GM21447 (cell line): ENCODE data around the gene FRAS1.
"Not testable (repeated sequence)": the region's sequence is repeated elsewhere in the genome, so short reads cannot be mapped to it uniquely, and the experiment has no call there.

ENCODE experiments used
- ATAC-seq: cut with Tn5 transposase; IDR thresholded peaks from one replicate; pipeline ENCODE4 v1.9.1; 2021; ENCODE audit not compliant: unreplicated experiment

FRAS1 gene

GRCh38 chr4:78482281-78482680 lies 425.2 kb downstream of the FRAS1 start:
- ATAC-seq = no peak

GRCh38 chr4:78483811-78484210 lies 426.7 kb downstream of the FRAS1 start:
- ATAC-seq = no peak

- ATAC-seq = no peak
These were observed 427.5 kb downstream of the FRAS1 start for GRCh38 chr4:78484574-78484973.

- ATAC-seq = no peak
These were observed 436.6 kb downstream of the FRAS1 start for GRCh38 chr4:78493731-78494130.

- no peak for ATAC-seq
These were observed 439.0 kb downstream of the FRAS1 start for GRCh38 chr4:78496021-78496643.

GRCh38 chr4:78506260-78506659 lies 449.1 kb downstream of the FRAS1 start:
- ATAC-seq = not testable (repeated sequence)

- no peak for ATAC-seq
These were observed 451.9 kb downstream of the FRAS1 start for GRCh38 chr4:78509043-78509442.

- ATAC-seq = no peak
These were observed 453.0 kb downstream of the FRAS1 start for GRCh38 chr4:78510108-78510507.

GRCh38 chr4:78510681-78511080 lies 453.6 kb downstream of the FRAS1 start:
- no peak for ATAC-seq

GRCh38 chr4:78512357-78512920 lies 455.3 kb downstream of the FRAS1 start:
- no peak for ATAC-seq

GRCh38 chr4:78513411-78513975 lies 456.4 kb downstream of the FRAS1 start:
- no peak for ATAC-seq

GRCh38 chr4:78517050-78517652 lies 460.0 kb downstream of the FRAS1 start:
- ATAC-seq = no peak

- no peak for ATAC-seq
These were observed 461.4 kb downstream of the FRAS1 start for GRCh38 chr4:78518561-78518960.

GRCh38 chr4:78519962-78520361 lies 462.8 kb downstream of the FRAS1 start:
- no peak for ATAC-seq

- no peak for ATAC-seq
These were observed 463.7 kb downstream of the FRAS1 start for GRCh38 chr4:78520808-78521226.

GRCh38 chr4:78524009-78524408 lies 466.9 kb downstream of the FRAS1 start:
- ATAC-seq = no peak

GRCh38 chr4:78525559-78525958 lies 468.4 kb downstream of the FRAS1 start:
- ATAC-seq = no peak

- no peak for ATAC-seq
These were observed 470.0 kb downstream of the FRAS1 start for GRCh38 chr4:78527103-78527502.

GRCh38 chr4:78527555-78527954 lies 470.4 kb downstream of the FRAS1 start:
- ATAC-seq = no peak

- ATAC-seq = no peak
These were observed 471.2 kb downstream of the FRAS1 start for GRCh38 chr4:78528327-78528726.

- ATAC-seq = no peak
These were observed 472.6 kb downstream of the FRAS1 start for GRCh38 chr4:78529569-78530209.

- ATAC-seq = no peak
These were observed 474.9 kb downstream of the FRAS1 start for GRCh38 chr4:78532046-78532445.
